ENCODE results near the gene B4GALNT1.

Gene B4GALNT1

GRCh38 chr12:57583008-57583831 lies 49.8 kb downstream of the B4GALNT1 start:
- peak; percentile 64 for DNase-seq

- no peak for DNase-seq
These were observed 50.6 kb downstream of the B4GALNT1 start for GRCh38 chr12:57582440-57582839.

GRCh38 chr12:57581802-57582201 lies 51.2 kb downstream of the B4GALNT1 start:
- DNase-seq, result no peak

GRCh38 chr12:57580466-57580795 lies 52.6 kb downstream of the B4GALNT1 start:
- DNase-seq, result no peak

- DNase-seq, result no peak
These were observed 53.1 kb downstream of the B4GALNT1 start for GRCh38 chr12:57579677-57580465.

- no peak for DNase-seq
These were observed 54.0 kb downstream of the B4GALNT1 start for GRCh38 chr12:57579011-57579410.

GRCh38 chr12:57577981-57578758 lies 54.8 kb downstream of the B4GALNT1 start:
- DNase-seq, result no peak

GRCh38 chr12:57576613-57577160 lies 56.3 kb downstream of the B4GALNT1 start:
- DNase-seq, result no peak

Measured in NCI-H1105 (cell line).